ENCODE results near the gene SDHC. TPM values are rescaled to one million over a fixed set of nuclear protein-coding genes. Genes with fewer than 3 reads are reported as not detected.

SDHC gene
- 152 TPM for polyA plus RNA-seq (2013, experiment 1 of 2)
- 149 TPM for polyA plus RNA-seq (2013, experiment 2 of 2)

DNA sequence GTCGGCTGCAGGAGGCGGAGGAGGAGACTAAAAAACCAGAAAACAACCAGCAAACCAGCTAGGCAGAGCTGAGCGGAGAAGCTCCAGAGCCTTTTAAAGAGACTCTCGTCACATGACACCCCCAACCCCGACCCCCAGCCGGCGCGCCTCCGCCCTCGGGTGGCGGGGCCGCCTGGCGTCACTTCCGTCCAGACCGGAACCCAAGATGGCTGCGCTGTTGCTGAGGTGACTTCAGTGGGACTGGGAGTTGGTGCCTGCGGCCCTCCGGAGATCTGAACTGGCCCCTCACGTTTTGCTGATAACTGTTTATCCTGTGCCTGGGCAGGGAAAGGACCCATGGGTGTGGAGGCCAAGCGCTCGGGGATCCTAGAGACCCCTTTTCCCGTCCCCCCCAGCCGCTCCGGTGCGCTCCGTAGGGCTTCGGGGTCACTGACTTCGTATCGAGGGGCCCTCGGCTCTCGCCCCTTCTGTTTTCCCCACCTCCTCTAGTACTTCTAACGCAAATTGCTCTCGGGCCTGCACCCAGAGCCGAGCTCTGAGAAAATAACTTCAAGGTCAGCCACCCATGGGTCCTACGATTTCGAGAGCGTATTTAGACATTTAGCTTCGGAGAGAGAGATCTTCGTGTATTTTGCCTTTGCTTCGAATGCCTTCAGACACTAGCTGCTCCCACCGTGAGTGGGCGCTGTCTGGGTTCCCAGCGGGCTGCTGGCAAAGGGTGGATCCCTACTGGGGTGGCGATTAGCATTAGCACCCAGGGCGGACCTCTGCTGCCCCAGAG is at the start of gene SDHC:
Gene SDHC, plus strand, starts transcription at position 181 of the 781 bp plus-strand sequence. Its CDS starts 25 bp downstream, at position 206.
- peak within 1 kb of the TSS; percentile 91 for H4K91ac ChIP-seq (ENCODE audit: low read length)
- H3K9me3 ChIP-seq (ENCODE audit: control insufficient read depth, low read length), result no peaks in the 10 kb centered on the region
- peak; percentile 93 for DNase-seq
- peak within 1 kb of the TSS; percentile 90 for H2AK5ac ChIP-seq (ENCODE audit: low read length, severe bottlenecking)
- no peaks in the 10 kb centered on the region for H3K27me3 ChIP-seq (ENCODE audit: control insufficient read depth in 1 of 2, insufficient read depth in 1 of 2, low read length in 2 of 2)
- peak within 1 kb of the TSS; percentile 99 for H3K9ac ChIP-seq (ENCODE audit: low read length)
- H2BK15ac ChIP-seq (ENCODE audit: low read depth, poor library complexity, severe bottlenecking), result peak within 1 kb of the TSS; percentile 96
- peak within 1 kb of the TSS; percentile 86 to 90 for H3K4me3 ChIP-seq (ENCODE audit: insufficient read depth in 1 of 2, low read depth in 1 of 2, low read length in 2 of 2)
- peak within 1 kb of the TSS; percentile 77 for H3K4me2 ChIP-seq (ENCODE audit: low read length, poor library complexity, severe bottlenecking)
- H3K4me1 ChIP-seq (ENCODE audit: control insufficient read depth, insufficient read depth, low read depth, low read length), result peaks cover 7% of the 10 kb centered on the region
- H2BK12ac ChIP-seq (ENCODE audit: low read length in 2 of 2), result peak within 1 kb of the TSS in 1 of 2 experiments; percentile 63
- WGBS, result 1% methylated on average over 41 of the region's 45 CpGs
- peak within 1 kb of the TSS; percentile 99 for H4K8ac ChIP-seq (ENCODE audit: low read length)
- H3K79me1 ChIP-seq (replicated peaks; ENCODE audit: low read length, poor library complexity, severe bottlenecking), result peaks cover 12% of the 10 kb centered on the region
- peak within 1 kb of the TSS; percentile 93 to 99 for H3K18ac ChIP-seq (ENCODE audit: low read depth in 1 of 2, low read length in 2 of 2)
- peak within 1 kb of the TSS; percentile 74 for H2AFZ ChIP-seq (ENCODE audit: low read depth, low read length)
- H3K23ac ChIP-seq (ENCODE audit: low read length in 2 of 2), result no peak within 1 kb of the TSS
- peak within 1 kb of the TSS; percentile 81 for H2BK120ac ChIP-seq (ENCODE audit: low read depth, low read length)
- H2BK5ac ChIP-seq (ENCODE audit: low read depth, low read length, poor library complexity, severe bottlenecking), result peak within 1 kb of the TSS; percentile 81
- H3K14ac ChIP-seq (ENCODE audit: low read length in 2 of 2), result no peak within 1 kb of the TSS
- peaks cover 0 to 5% of the 10 kb centered on the region in 2 experiments for H3K36me3 ChIP-seq (ENCODE audit: control insufficient read depth in 1 of 2, insufficient read depth in 2 of 2, low read depth in 1 of 2, low read length in 2 of 2)
- H3K27ac ChIP-seq (ENCODE audit: low read length, poor library complexity, severe bottlenecking), result peak within 1 kb of the TSS; percentile 95
- H3K4ac ChIP-seq (ENCODE audit: low read depth in 1 of 2, low read length in 2 of 2), result peak within 1 kb of the TSS; percentile 95

- H4K8ac ChIP-seq (ENCODE audit: low read length), result no peak overlapping the region
- H2BK15ac ChIP-seq (ENCODE audit: low read depth, poor library complexity, severe bottlenecking), result no peak overlapping the region
- DNase-seq, result no peak
- H3K4me2 ChIP-seq (ENCODE audit: low read length, poor library complexity, severe bottlenecking), result no peak overlapping the region
- peaks cover 7% of the 10 kb centered on the region for H3K4me1 ChIP-seq (ENCODE audit: control insufficient read depth, insufficient read depth, low read depth, low read length)
- no peak overlapping the region for H3K27ac ChIP-seq (ENCODE audit: low read length, poor library complexity, severe bottlenecking)
- H4K91ac ChIP-seq (ENCODE audit: low read length), result no peak overlapping the region
- H3K36me3 ChIP-seq (ENCODE audit: control insufficient read depth in 1 of 2, insufficient read depth in 2 of 2, low read depth in 1 of 2, low read length in 2 of 2), result no peaks in the 10 kb centered on the region
- no peak overlapping the region for H2BK120ac ChIP-seq (ENCODE audit: low read depth, low read length)
- H3K9me3 ChIP-seq (ENCODE audit: control insufficient read depth, low read length), result no peaks in the 10 kb centered on the region
- no peak overlapping the region for H3K23ac ChIP-seq (ENCODE audit: low read length in 2 of 2)
- no peak overlapping the region for H2AK5ac ChIP-seq (ENCODE audit: low read length, severe bottlenecking)
- no peaks in the 10 kb centered on the region for H3K79me1 ChIP-seq (replicated peaks; ENCODE audit: low read length, poor library complexity, severe bottlenecking)
- H3K18ac ChIP-seq (ENCODE audit: low read depth in 1 of 2, low read length in 2 of 2), result no peak overlapping the region
- no peak overlapping the region for H3K14ac ChIP-seq (ENCODE audit: low read length in 2 of 2)
- no peak overlapping the region for H2BK5ac ChIP-seq (ENCODE audit: low read depth, low read length, poor library complexity, severe bottlenecking)
- H3K4ac ChIP-seq (ENCODE audit: low read depth in 1 of 2, low read length in 2 of 2), result no peak overlapping the region
- WGBS, result 93% methylated on average over 5 of the region's 5 CpGs
- H2AFZ ChIP-seq (ENCODE audit: low read depth, low read length), result no peak overlapping the region
- H3K4me3 ChIP-seq (ENCODE audit: insufficient read depth in 1 of 2, low read depth in 1 of 2, low read length in 2 of 2), result no peak overlapping the region
- H3K9ac ChIP-seq (ENCODE audit: low read length), result no peak overlapping the region
- no peak overlapping the region for H2BK12ac ChIP-seq (ENCODE audit: low read length in 2 of 2)
- H3K27me3 ChIP-seq (ENCODE audit: control insufficient read depth in 1 of 2, insufficient read depth in 1 of 2, low read length in 2 of 2), result peaks cover 15 to 42% of the 10 kb centered on the region in 2 experiments
These were observed 48.9 kb upstream of the SDHC start for GRCh38 chr1:161265305-161265704.

- no peak for DNase-seq
- H3K4ac ChIP-seq (ENCODE audit: low read depth in 1 of 2, low read length in 2 of 2), result no peak overlapping the region
- H3K14ac ChIP-seq (ENCODE audit: low read length in 2 of 2), result no peak overlapping the region
- peaks cover 6% of the 10 kb centered on the region for H3K4me1 ChIP-seq (ENCODE audit: control insufficient read depth, insufficient read depth, low read depth, low read length)
- no peaks in the 10 kb centered on the region for H3K36me3 ChIP-seq (ENCODE audit: control insufficient read depth in 1 of 2, insufficient read depth in 2 of 2, low read depth in 1 of 2, low read length in 2 of 2)
- no peak overlapping the region for H3K4me2 ChIP-seq (ENCODE audit: low read length, poor library complexity, severe bottlenecking)
- no CpG with 5 or more reads among the region's 3 CpGs for WGBS
- H3K18ac ChIP-seq (ENCODE audit: low read depth in 1 of 2, low read length in 2 of 2), result no peak overlapping the region
- H2BK120ac ChIP-seq (ENCODE audit: low read depth, low read length), result no peak overlapping the region
- no peak overlapping the region for H3K4me3 ChIP-seq (ENCODE audit: insufficient read depth in 1 of 2, low read depth in 1 of 2, low read length in 2 of 2)
- no peak overlapping the region for H2BK15ac ChIP-seq (ENCODE audit: low read depth, poor library complexity, severe bottlenecking)
- no peak overlapping the region for H2AK5ac ChIP-seq (ENCODE audit: low read length, severe bottlenecking)
- H4K91ac ChIP-seq (ENCODE audit: low read length), result no peak overlapping the region
- no peaks in the 10 kb centered on the region for H3K79me1 ChIP-seq (replicated peaks; ENCODE audit: low read length, poor library complexity, severe bottlenecking)
- no peak overlapping the region for H2BK5ac ChIP-seq (ENCODE audit: low read depth, low read length, poor library complexity, severe bottlenecking)
- no peak overlapping the region for H4K8ac ChIP-seq (ENCODE audit: low read length)
- no peak overlapping the region for H3K27ac ChIP-seq (ENCODE audit: low read length, poor library complexity, severe bottlenecking)
- H3K9ac ChIP-seq (ENCODE audit: low read length), result no peak overlapping the region
- peaks cover 6 to 33% of the 10 kb centered on the region in 2 experiments for H3K27me3 ChIP-seq (ENCODE audit: control insufficient read depth in 1 of 2, insufficient read depth in 1 of 2, low read length in 2 of 2)
- H2AFZ ChIP-seq (ENCODE audit: low read depth, low read length), result no peak overlapping the region
- no peak overlapping the region for H2BK12ac ChIP-seq (ENCODE audit: low read length in 2 of 2)
- H3K23ac ChIP-seq (ENCODE audit: low read length in 2 of 2), result no peak overlapping the region
- H3K9me3 ChIP-seq (ENCODE audit: control insufficient read depth, low read length), result no peaks in the 10 kb centered on the region
These were observed 48.0 kb upstream of the SDHC start for GRCh38 chr1:161266202-161266601.

DNA sequence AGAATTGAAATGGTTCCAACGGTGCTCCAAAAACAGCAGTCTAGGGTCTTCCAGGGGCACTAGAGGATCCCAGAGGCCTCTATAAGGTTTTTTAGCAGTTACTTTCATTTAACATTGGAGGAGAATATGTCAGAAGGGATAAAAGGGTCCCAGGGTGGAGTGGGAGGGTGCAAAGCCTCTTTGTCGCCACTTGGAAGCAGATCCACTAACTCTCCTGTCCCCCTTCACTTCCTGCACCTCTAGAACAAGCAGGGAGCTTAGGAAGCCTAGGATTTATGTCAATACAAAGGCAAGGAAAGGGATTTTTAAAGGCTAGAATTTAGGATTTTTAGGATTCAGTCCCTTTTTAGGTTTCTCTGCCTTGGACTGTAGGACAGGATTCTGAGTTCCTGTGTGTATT is 47.3 kb upstream of the SDHC start:
- Histone ChIP-seq H3K4me1 (ENCODE audit: control insufficient read depth, insufficient read depth, low read depth, low read length) (peaks cover 5% of the 10 kb centered on the region), H3K14ac (ENCODE audit: low read length in 2 of 2) (no peak overlapping the region), H3K27me3 (ENCODE audit: control insufficient read depth in 1 of 2, insufficient read depth in 1 of 2, low read length in 2 of 2) (peaks cover 3 to 31% of the 10 kb centered on the region in 2 experiments), H3K27ac (ENCODE audit: low read length, poor library complexity, severe bottlenecking) (no peak overlapping the region), H3K9me3 (ENCODE audit: control insufficient read depth, low read length) (no peaks in the 10 kb centered on the region), H2AK5ac (ENCODE audit: low read length, severe bottlenecking) (no peak overlapping the region), H2AFZ (ENCODE audit: low read depth, low read length) (no peak overlapping the region), H3K4me3 (ENCODE audit: insufficient read depth in 1 of 2, low read depth in 1 of 2, low read length in 2 of 2) (no peak overlapping the region), H3K36me3 (ENCODE audit: control insufficient read depth in 1 of 2, insufficient read depth in 2 of 2, low read depth in 1 of 2, low read length in 2 of 2) (no peaks in the 10 kb centered on the region), H4K8ac (ENCODE audit: low read length) (no peak overlapping the region), H2BK5ac (ENCODE audit: low read depth, low read length, poor library complexity, severe bottlenecking) (no peak overlapping the region), H2BK120ac (ENCODE audit: low read depth, low read length) (no peak overlapping the region), H2BK12ac (ENCODE audit: low read length in 2 of 2) (no peak overlapping the region), H4K91ac (ENCODE audit: low read length) (no peak overlapping the region), H2BK15ac (ENCODE audit: low read depth, poor library complexity, severe bottlenecking) (no peak overlapping the region), H3K18ac (ENCODE audit: low read depth in 1 of 2, low read length in 2 of 2) (no peak overlapping the region), H3K79me1 (replicated peaks; ENCODE audit: low read length, poor library complexity, severe bottlenecking) (no peaks in the 10 kb centered on the region), H3K9ac (ENCODE audit: low read length) (no peak overlapping the region), H3K23ac (ENCODE audit: low read length in 2 of 2) (no peak overlapping the region), H3K4ac (ENCODE audit: low read depth in 1 of 2, low read length in 2 of 2) (no peak overlapping the region), H3K4me2 (ENCODE audit: low read length, poor library complexity, severe bottlenecking) (no peak overlapping the region)
- 72% methylated on average over 1 of the region's 2 CpGs for WGBS
- no peak for DNase-seq

Data from mesenchymal stem cell (in vitro differentiated cells and primary cell).